Mesothelial cell of epicardium (in vitro differentiated cells): ENCODE results near the gene RAB44. TPM values are rescaled to one million over a fixed set of nuclear protein-coding genes. Genes with fewer than 3 reads are reported as not detected.

ENCODE experiments used
- DNase-seq, 2 experiments: peaks; one replicate each; pipeline ENCODE4 v3.0.0; 2021; ENCODE audit warnings: low spot score in 2 of 2; ENCODE audit not compliant: unreplicated experiment in 2 of 2
- H3K27ac Mint-ChIP-seq: 2 replicates; pipeline ENCODE4 v1.8.0; 2021; ENCODE audit warnings: mixed read lengths
- H3K27me3 Mint-ChIP-seq: 2 replicates; pipeline ENCODE4 v1.8.0; 2021; ENCODE audit warnings: low read depth, mixed read lengths
- H3K36me3 Mint-ChIP-seq: 2 replicates; pipeline ENCODE4 v1.8.0; 2021; ENCODE audit warnings: mixed read lengths
- H3K4me1 Mint-ChIP-seq: 2 replicates; pipeline ENCODE4 v1.8.0; 2021; ENCODE audit warnings: mixed read lengths
- H3K4me3 Mint-ChIP-seq: 2 replicates; pipeline ENCODE4 v1.8.0; 2021; ENCODE audit warnings: mild to moderate bottlenecking, moderate library complexity, mixed read lengths
- H3K9me3 Mint-ChIP-seq: 2 replicates; pipeline ENCODE4 v1.8.0; 2021; ENCODE audit warnings: mixed read lengths
- CTCF ChIP-seq: fragments of 200-600 bp; sonication (generic); IDR thresholded peaks from one replicate; pipeline ENCODE4 v1.5.0; 2021; ENCODE audit warnings: antibody characterized with exemption; ENCODE audit not compliant: unreplicated experiment
- total RNA-seq: library from RNA; stranded (reverse); gene quantifications from 3 replicates; pipeline ENCODE4 v1.2.1, GENCODE V29; 2021

RAB44 gene
- total RNA-seq, 1 donor from 2014 or later = 0.07 TPM

- H3K4me3 Mint-ChIP-seq = no peak overlapping the region
- peaks cover 31% of the 10 kb centered on the region for H3K27me3 Mint-ChIP-seq
Measured at GRCh38 chr6:36655085-36655724, 42.4 kb upstream of the RAB44 start.

GRCh38 chr6:36656441-36656840 lies 41.2 kb upstream of the RAB44 start:
- H3K4me1 Mint-ChIP-seq = peaks cover 23% of the 10 kb centered on the region
- H3K27ac Mint-ChIP-seq = no peak overlapping the region
- no peaks in the 10 kb centered on the region for H3K36me3 Mint-ChIP-seq
- peaks cover 29% of the 10 kb centered on the region for H3K27me3 Mint-ChIP-seq
- no peak overlapping the region for H3K4me3 Mint-ChIP-seq
- peaks cover 4% of the 10 kb centered on the region for H3K9me3 Mint-ChIP-seq
- no peak for DNase-seq
- TF ChIP-seq CTCF = no peak

More at GRCh38 chr6:36655085-36655724, 42.4 kb upstream of the RAB44 start:
- H3K4me1 Mint-ChIP-seq = peaks cover 28% of the 10 kb centered on the region
- no peak overlapping the region for H3K27ac Mint-ChIP-seq
- DNase-seq = no peak
- no peaks in the 10 kb centered on the region for H3K36me3 Mint-ChIP-seq
- no peak for TF ChIP-seq CTCF
- peaks cover 4% of the 10 kb centered on the region for H3K9me3 Mint-ChIP-seq

- Mint-ChIP-seq H3K36me3 (no peaks in the 10 kb centered on the region), H3K4me1 (peaks cover 23% of the 10 kb centered on the region), H3K4me3 (no peak overlapping the region), H3K27ac (no peak overlapping the region), H3K27me3 (peaks cover 27% of the 10 kb centered on the region), H3K9me3 (peaks cover 4% of the 10 kb centered on the region)
- no peak for TF ChIP-seq CTCF
- DNase-seq = no peak
Measured at GRCh38 chr6:36657271-36657670, 40.4 kb upstream of the RAB44 start.

GRCh38 chr6:36657942-36658544 lies 39.6 kb upstream of the RAB44 start:
- H3K27me3 Mint-ChIP-seq = peaks cover 28% of the 10 kb centered on the region
- H3K4me3 Mint-ChIP-seq = no peak overlapping the region
- H3K36me3 Mint-ChIP-seq = no peaks in the 10 kb centered on the region
- peaks cover 29% of the 10 kb centered on the region for H3K4me1 Mint-ChIP-seq
- DNase-seq = no peak
- H3K27ac Mint-ChIP-seq = peak overlapping the region; percentile 81
- no peak for TF ChIP-seq CTCF
- peaks cover 4% of the 10 kb centered on the region for H3K9me3 Mint-ChIP-seq

GRCh38 chr6:36659271-36659670 lies 38.4 kb upstream of the RAB44 start:
- TF ChIP-seq CTCF = no peak
- no peaks in the 10 kb centered on the region for H3K36me3 Mint-ChIP-seq
- H3K27ac Mint-ChIP-seq = no peak overlapping the region
- H3K4me1 Mint-ChIP-seq = peaks cover 32% of the 10 kb centered on the region
- H3K27me3 Mint-ChIP-seq = peaks cover 23% of the 10 kb centered on the region
- H3K4me3 Mint-ChIP-seq = no peak overlapping the region
- peaks cover 4% of the 10 kb centered on the region for H3K9me3 Mint-ChIP-seq
- DNase-seq = no peak
